Mammary epithelial cell (primary cell): ENCODE results near the gene VMAC.

Experiments
- EZH2 ChIP-seq: IDR thresholded peaks from 2 replicates; pipeline ENCODE4 v1.6.1; 2012; ENCODE audit warnings: low read length, inconsistent platforms, borderline replicate concordance
- TF ChIP-seq, protein P1 (sequence below), 2 donors: IDR thresholded peaks in 1 of 2; conservative IDR thresholded peaks in 1 of 2; 2 replicates each; pipeline ENCODE4 v1.5.1; 2011 to 2012; ENCODE audit warnings: inconsistent platforms in 2 of 2, low read length in 2 of 2, mild to moderate bottlenecking in 2 of 2, control low read depth in 1 of 2, low read depth in 1 of 2; ENCODE audit not compliant: insufficient read depth in 1 of 2; ENCODE audit errors: extremely low read depth in 1 of 2

DNA sequence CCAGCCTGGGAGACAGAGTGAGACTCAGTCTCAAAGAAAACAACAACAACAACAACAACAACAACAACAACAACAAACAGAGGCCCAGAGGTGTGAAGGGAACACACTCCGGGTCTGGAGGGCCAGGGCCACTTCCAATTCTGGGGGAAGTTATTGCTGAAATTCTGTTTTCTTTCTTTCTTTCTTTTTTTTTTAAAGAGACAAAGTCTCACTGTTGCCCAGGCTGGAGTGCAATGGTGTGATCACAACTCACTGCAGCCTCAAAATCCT, 5.9 kb downstream of the VMAC start:
- TF ChIP-seq, protein P1, sequence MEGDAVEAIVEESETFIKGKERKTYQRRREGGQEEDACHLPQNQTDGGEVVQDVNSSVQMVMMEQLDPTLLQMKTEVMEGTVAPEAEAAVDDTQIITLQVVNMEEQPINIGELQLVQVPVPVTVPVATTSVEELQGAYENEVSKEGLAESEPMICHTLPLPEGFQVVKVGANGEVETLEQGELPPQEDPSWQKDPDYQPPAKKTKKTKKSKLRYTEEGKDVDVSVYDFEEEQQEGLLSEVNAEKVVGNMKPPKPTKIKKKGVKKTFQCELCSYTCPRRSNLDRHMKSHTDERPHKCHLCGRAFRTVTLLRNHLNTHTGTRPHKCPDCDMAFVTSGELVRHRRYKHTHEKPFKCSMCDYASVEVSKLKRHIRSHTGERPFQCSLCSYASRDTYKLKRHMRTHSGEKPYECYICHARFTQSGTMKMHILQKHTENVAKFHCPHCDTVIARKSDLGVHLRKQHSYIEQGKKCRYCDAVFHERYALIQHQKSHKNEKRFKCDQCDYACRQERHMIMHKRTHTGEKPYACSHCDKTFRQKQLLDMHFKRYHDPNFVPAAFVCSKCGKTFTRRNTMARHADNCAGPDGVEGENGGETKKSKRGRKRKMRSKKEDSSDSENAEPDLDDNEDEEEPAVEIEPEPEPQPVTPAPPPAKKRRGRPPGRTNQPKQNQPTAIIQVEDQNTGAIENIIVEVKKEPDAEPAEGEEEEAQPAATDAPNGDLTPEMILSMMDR (conservative IDR thresholded peaks at IDR 0.05 in 1 of 2, IDR thresholded peaks at IDR 0.05 in 1 of 2; ENCODE audit: extremely low read depth in 1 of 2, insufficient read depth in 1 of 2, low read depth in 1 of 2, low read length in 2 of 2) = no peak
- TF ChIP-seq EZH2 = no peak
